Lower lobe of right lung (tissue), 2 donors: Measurements from ENCODE around the gene PLAC8L1. TPM values are rescaled to one million over a fixed set of nuclear protein-coding genes. Genes with fewer than 3 reads are reported as not detected.
"Not testable (repeated sequence)": the region's sequence is repeated elsewhere in the genome, so short reads cannot be mapped to it uniquely, and the experiment has no call there.

Experiments used
- ATAC-seq, 2 donors: fragments of 200-7000 bp; cut with Tn5 transposase; one replicate each; pipeline ENCODE4 v1.9.1; 2020 to 2022; ENCODE audit warnings: mild to moderate bottlenecking in 2 of 2, moderate library complexity in 2 of 2
- DNase-seq: peaks from one replicate; pipeline ENCODE4 v3.0.0-alpha.2; 2020
- H3K27ac ChIP-seq: fragments of 200-600 bp; one replicate; pipeline ENCODE4 v1.8.0; 2022
- H3K27me3 ChIP-seq: fragments of 200-600 bp; one replicate; pipeline ENCODE4 v1.8.0; 2022; ENCODE audit warnings: low read depth
- H3K36me3 ChIP-seq: fragments of 200-600 bp; one replicate; pipeline ENCODE4 v1.8.0; 2022; ENCODE audit warnings: mild to moderate bottlenecking
- H3K4me1 ChIP-seq: fragments of 200-600 bp; one replicate; pipeline ENCODE4 v1.8.0; 2022
- H3K4me3 ChIP-seq: fragments of 200-600 bp; one replicate; pipeline ENCODE4 v1.8.0; 2022; ENCODE audit warnings: mild to moderate bottlenecking
- H3K9me3 ChIP-seq: fragments of 200-600 bp; one replicate; pipeline ENCODE4 v1.8.0; 2022
- CTCF ChIP-seq: fragments of 200-600 bp; IDR thresholded peaks from one replicate; pipeline ENCODE4 v1.8.0; 2022; ENCODE audit warnings: antibody characterized with exemption, mild to moderate bottlenecking
- intact Hi-C: fragments of 100-400 bp; cut with DNase I; formaldehyde crosslinking; loops from one replicate; pipeline ENCODE4 v1.11.0; 2022
- total RNA-seq: library from RNA; stranded (reverse); fragmentation: NEBNext Ultra II Directional; extraction: Animal tissue kit (Norgen Biotek cat#: 25700); gene quantifications from one replicate; pipeline ENCODE4 v1.2.1, GENCODE V29; 2021
- donor health status: DM: no; HTN: yes; CAD: no; lungs with severe emphysema.

Gene PLAC8L1
- total RNA-seq, 1 donor from 2014 or later = not detected

- no peak for DNase-seq
- H3K27ac ChIP-seq = no peak overlapping the region
- H3K36me3 ChIP-seq = peaks cover 26% of the 10 kb centered on the region
- H3K9me3 ChIP-seq = no peaks in the 10 kb centered on the region
- H3K4me3 ChIP-seq = no peak overlapping the region
- ATAC-seq = no peak
- H3K27me3 ChIP-seq = no peaks in the 10 kb centered on the region
- no peak for TF ChIP-seq CTCF
- H3K4me1 ChIP-seq = no peaks in the 10 kb centered on the region
- intact Hi-C loops = no loop called here
These were observed 4.0 kb upstream of the PLAC8L1 start for GRCh38 chr5:146109379-146109778.

GRCh38 chr5:146108870-146109269 lies 3.5 kb upstream of the PLAC8L1 start:
- peaks cover 20% of the 10 kb centered on the region for H3K36me3 ChIP-seq
- H3K9me3 ChIP-seq, H3K4me1 ChIP-seq, intact Hi-C loops, DNase-seq, ATAC-seq, H3K27me3 ChIP-seq, H3K27ac ChIP-seq, H3K4me3 ChIP-seq: not testable (repeated sequence)

GRCh38 chr5:146107901-146108300 lies 2.5 kb upstream of the PLAC8L1 start:
- no peak for DNase-seq
- no peak for TF ChIP-seq CTCF
- no peak overlapping the region for H3K27ac ChIP-seq
- H3K36me3 ChIP-seq = peaks cover 11% of the 10 kb centered on the region
- intact Hi-C loops = no loop called here
- no peak for ATAC-seq
- H3K4me3 ChIP-seq = no peak overlapping the region
- no peaks in the 10 kb centered on the region for H3K9me3 ChIP-seq
- H3K27me3 ChIP-seq = no peaks in the 10 kb centered on the region
- H3K4me1 ChIP-seq = no peaks in the 10 kb centered on the region

DNA sequence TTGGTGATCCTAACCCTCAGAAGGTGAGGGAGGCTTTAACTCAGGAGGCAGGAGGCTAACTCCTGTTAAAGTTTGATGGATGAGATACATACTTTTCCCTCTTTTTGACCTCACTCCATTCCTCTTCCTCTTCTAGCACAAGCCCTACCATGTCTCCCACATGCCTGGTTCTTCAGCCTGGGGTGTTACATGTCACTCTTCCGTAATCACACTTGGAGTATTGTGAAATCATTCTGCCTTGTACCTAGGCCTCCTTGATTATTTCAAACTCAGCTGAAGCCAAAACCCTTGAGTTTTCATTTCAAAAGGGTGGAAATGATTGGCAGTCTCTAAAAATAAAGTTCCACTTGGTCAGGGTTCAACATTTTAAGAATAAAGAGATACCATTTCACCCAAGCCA lies 1.8 kb downstream of the PLAC8L1 start:
- Histone ChIP-seq H3K27me3 (no peaks in the 10 kb centered on the region), H3K36me3 (no peaks in the 10 kb centered on the region), H3K4me3 (no peak overlapping the region), H3K9me3 (no peaks in the 10 kb centered on the region), H3K4me1 (no peaks in the 10 kb centered on the region), H3K27ac (no peak overlapping the region)
- DNase-seq (no peak), ATAC-seq (peak; percentile 56 to 62)
- intact Hi-C loops = no loop called here
- TF ChIP-seq CTCF = no peak

DNA sequence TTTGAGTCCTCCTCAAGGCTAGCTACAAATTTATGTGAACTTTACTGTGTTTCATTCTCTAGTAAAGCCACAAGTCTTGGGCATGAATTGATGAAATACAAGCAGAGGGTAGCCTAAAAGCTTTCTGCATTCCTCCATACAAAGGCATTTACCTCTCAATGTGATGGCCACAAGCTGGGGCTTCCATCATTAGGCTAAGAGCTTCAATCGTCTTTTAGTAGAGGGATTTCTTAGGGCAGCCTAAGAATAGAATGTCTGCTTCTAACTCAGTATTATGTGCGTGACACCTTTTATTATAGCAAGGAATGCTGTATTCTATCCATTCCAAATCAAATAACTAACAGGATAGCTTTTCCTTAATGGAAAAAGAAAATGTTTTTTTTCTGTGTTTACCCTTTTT lies 3.7 kb downstream of the PLAC8L1 start:
- Histone ChIP-seq H3K27ac (no peak overlapping the region), H3K4me1 (no peaks in the 10 kb centered on the region), H3K4me3 (no peak overlapping the region), H3K36me3 (no peaks in the 10 kb centered on the region), H3K9me3 (no peaks in the 10 kb centered on the region), H3K27me3 (no peaks in the 10 kb centered on the region)
- DNase-seq = no peak
- no peak for TF ChIP-seq CTCF
- intact Hi-C loops = no loop called here
- ATAC-seq = no peak

DNA sequence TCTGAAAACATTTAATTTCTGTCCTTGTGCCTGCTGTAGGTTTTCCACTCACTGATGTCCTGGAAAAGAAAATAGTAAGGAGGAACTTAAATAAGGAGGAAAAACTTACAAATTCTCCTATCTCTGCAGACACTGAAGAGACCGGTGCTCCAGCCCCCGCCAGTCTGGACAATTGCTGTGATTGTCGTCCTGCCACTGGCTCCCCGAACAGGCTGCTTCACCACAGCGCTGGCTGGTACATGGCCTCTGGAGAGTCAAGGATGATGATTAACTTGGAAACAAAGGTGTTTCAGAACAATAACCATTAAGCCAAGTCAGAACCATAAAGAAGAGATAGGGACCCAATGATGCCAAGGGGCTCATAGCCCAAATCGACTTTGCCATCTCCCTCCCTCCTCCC lies 7.3 kb downstream of the PLAC8L1 start:
- Histone ChIP-seq H3K36me3 (no peaks in the 10 kb centered on the region), H3K27me3 (no peaks in the 10 kb centered on the region), H3K9me3 (no peaks in the 10 kb centered on the region), H3K4me1 (no peaks in the 10 kb centered on the region), H3K4me3 (no peak overlapping the region), H3K27ac (no peak overlapping the region)
- intact Hi-C loops = no loop called here
- no peak for TF ChIP-seq CTCF
- no peak for DNase-seq
- ATAC-seq = no peak
